Panc1 (cell line): ENCODE data around the gene GPBP1L1.

Source experiments
- CTCF ChIP-seq: fragments of 450-650 bp; IDR thresholded peaks from 2 replicates; pipeline ENCODE4 v1.5.1; 2017; ENCODE audit warnings: mild to moderate bottlenecking
- POLR2AphosphoS5 ChIP-seq: IDR thresholded peaks from 2 replicates; pipeline ENCODE4 v1.6.1; 2012; ENCODE audit warnings: mild to moderate bottlenecking, low read depth, low read length, moderate library complexity
- REST ChIP-seq, 2 experiments: IDR thresholded peaks; 2 replicates each; pipeline ENCODE4 v1.6.1; 2011 to 2012; ENCODE audit warnings: low read depth in 2 of 2, control low read depth in 1 of 2, low read length in 1 of 2, mild to moderate bottlenecking in 1 of 2, moderate library complexity in 1 of 2; ENCODE audit not compliant: insufficient read depth in 1 of 2
- SIN3A ChIP-seq: IDR thresholded peaks from 2 replicates; pipeline ENCODE4 v1.6.1; 2012; ENCODE audit warnings: low read depth, mild to moderate bottlenecking, low read length, moderate library complexity, borderline replicate concordance; ENCODE audit not compliant: insufficient read depth
- TCF7L2 ChIP-seq: IDR thresholded peaks from 2 replicates; pipeline ENCODE4 v1.6.1; 2011; ENCODE audit warnings: mild to moderate bottlenecking, low read depth, low read length, inconsistent platforms

GRCh38 chr1:45730075-45730779 lies 43.9 kb upstream of the GPBP1L1 start:
- no peak for TF ChIP-seq SIN3A
- no peak for TF ChIP-seq CTCF
- TF ChIP-seq POLR2AphosphoS5, result no peak
- no peak for TF ChIP-seq REST (IDR thresholded peaks at IDR 0.05; ENCODE audit: insufficient read depth in 1 of 2, low read depth in 2 of 2, low read length in 1 of 2)
- TF ChIP-seq TCF7L2, result no peak
